Measurements from ENCODE around the gene PGS1.

Gene PGS1

DNA sequence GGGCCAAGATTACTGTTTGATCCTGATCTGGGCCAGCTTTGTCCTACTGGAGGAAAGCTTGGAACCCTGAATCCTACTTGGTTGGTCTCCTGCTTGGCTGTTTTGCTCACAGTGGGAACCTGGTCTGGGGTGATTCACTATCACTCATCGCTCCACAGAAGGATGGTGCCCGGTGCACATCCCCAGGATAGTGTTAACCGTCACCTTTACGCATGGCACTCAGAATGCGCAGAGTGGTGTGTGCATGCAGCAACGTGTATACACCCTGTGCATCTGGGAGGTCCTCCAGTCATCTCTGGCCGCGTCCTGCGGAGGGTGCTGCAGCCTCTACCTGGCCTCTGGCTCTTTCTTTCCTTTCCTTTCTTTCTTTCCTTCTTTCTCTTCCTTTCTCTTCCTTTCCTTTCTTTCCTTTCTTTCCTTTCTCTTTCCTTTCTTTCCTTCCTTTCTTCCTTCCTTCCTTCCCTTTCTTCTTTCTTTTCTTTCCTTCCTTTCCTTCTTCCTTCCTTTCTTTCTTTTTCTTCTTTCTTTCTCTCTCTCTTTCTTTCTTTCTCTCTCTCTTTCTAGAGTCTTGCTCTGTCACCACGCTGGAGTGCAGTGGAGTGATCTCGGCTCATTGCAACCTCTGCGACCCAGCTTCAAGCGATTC, 31.7 kb upstream of the PGS1 start:
- no peak for DNase-seq

DNA sequence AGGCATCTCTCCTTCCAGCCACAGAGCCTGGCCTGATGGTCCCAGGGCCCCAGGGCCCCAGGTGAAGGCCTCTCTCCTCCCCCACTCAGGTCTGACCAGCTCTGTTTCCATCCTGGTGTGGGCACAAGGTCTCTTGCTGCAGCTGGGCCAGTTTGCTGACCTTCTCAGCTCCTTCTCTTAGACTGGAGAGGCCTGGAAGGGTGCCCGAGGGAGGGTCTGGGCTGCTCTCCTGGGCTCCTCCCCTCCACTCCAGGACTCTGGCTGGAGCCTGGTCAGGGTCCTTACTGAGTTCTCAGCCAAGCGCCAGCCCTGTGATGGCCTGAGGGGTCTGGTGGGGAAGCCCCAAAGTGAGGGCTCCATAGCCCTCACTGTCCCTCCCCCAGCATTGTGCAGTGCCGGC, 31.0 kb upstream of the PGS1 start:
- DNase-seq: no peak

DNA sequence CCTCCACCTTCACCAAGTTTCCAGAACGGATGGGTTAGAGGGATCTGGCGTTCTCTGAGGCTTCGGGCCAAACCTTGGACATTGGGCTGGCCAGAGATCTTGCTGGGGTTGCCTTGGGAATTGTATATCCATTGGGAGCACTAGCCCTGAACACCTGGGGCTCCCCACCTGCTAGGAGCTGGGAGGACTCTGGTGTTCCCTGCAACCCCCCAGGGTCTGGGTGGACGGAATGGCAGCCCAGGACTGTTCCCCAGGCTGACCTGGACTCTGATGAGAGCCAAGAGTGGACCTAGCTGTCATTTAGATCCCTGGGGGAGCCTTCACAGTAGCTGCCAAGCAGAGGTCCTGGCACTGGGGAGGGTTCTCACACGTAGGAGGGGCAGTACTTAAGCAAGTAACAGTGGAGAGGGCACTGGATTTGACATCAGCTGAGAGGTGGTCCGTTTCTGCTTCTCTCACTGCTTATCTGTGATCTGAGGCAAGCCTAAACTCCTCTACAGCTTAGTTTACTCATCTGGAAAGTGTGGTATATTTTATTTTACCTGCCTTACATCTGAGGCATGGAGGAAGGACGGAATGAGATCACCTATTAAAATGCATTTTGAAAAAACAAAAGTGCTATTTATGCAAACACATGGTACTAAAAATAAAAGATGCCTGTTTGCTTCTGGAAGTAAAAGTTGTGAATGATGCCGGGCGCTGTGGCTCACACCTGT, 30.2 kb upstream of the PGS1 start:
- no peak for DNase-seq

DNA sequence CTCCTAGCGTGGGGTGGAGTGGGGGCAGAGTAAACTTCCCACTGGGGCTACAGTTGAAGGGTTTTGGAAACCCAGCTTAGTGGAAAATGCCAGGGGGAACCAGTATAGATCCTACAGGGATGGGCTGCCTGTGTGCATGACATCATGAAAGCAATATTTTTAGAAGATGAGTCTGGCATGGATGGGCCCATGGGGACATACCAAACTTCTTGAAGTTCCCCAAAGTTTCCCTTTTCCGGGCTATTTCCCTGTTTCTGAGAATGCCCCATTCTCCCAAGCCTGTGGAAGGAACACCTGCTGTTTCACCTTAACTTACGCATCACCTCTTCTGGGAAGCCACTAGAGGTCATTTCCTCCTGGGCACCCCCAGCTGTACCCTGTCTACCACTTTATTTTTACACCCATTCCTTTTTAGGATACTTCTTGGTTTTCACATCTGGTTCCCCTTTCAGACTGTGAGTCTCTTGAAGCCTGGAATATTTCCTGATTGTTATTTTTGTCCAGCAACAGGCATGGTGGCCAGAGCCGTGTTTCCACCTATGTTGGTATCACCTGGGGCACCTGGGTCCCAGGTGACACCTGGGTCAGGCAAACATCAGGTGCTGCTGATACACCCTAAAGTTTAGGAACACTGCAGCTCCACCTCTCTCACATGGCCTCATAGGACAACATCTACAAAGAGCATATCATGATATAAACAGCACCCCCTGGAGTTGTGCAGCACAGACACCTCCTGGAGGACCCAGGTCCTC, 28.4 kb upstream of the PGS1 start:
- no peak for DNase-seq

DNA sequence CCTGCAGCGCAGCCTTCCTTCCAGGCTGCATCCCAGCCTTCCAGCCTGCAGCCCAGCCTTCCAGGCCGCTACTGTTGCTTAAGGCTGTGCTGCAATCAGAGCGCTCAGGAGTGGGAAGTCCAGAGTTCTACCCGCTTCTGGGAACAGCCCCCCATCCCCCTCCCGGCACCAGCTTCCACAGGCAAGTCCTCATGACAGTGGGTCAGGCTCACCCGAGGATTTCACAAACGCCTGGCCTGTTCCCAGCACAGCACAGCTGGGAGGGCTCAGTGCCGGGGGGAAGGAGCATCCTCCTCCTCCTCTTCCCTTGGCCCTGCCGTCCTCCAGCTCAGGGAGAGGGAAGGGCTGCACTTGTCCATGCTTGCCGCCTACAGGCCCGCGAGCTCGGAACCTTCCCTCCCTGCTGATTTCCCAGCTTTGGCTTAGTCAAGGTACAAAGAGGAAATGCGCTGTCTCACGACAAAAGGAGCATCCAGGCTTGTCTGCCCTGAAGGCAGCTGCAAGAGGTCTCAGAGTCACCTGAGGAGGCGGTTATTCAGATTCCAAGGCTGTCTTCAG, 26.9 kb upstream of the PGS1 start:
- no peak for DNase-seq

DNA sequence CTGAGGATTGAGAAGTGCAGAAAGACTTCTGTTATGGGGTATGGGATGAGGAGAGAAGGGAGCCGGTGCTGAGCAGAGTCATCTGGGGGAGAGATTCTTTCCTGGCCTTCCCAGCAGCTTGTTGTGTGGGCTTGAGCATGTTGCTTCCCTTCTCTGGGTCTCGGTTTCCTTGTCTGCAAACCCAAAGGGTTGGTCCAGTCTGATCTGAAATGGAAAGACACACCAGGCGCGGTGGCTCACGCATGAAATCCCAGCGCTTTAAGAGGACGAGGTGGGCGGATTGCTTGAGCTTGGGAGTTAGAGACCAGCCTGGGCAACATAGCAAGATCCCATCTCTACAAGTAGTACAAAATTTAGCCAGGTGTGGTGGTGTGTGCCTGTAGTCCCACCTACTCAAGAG, 24.6 kb upstream of the PGS1 start:
- DNase-seq: no peak

DNA sequence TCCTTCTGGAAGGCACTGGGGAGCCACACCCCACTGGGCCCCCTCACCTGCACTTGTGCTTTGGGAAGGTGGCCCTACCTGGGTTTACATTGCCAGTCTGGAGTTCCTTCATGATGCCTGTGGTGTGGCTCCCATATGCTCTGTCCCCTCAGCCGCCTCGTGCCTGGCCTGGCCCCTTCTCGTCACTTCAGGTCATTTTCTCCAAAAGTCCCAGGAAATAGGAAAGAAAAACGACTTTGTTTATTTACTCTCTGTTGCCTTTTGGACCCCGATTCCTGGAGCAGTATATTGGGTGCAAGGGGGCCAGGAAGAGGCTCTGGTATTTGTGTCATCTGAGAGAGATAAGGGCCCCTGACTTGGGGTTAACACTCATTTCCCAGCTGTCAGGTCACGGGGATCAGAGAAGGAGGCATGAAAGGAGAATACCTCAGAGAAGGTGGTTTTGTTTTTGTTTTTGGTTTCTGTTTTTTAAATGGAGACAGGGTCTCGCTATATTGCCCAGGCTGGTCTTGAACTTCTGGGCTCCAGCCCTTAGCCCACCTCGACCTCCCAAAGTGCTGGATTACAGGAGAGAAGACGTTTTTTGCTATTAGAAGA, 23.3 kb upstream of the PGS1 start:
- no peak for DNase-seq

DNA sequence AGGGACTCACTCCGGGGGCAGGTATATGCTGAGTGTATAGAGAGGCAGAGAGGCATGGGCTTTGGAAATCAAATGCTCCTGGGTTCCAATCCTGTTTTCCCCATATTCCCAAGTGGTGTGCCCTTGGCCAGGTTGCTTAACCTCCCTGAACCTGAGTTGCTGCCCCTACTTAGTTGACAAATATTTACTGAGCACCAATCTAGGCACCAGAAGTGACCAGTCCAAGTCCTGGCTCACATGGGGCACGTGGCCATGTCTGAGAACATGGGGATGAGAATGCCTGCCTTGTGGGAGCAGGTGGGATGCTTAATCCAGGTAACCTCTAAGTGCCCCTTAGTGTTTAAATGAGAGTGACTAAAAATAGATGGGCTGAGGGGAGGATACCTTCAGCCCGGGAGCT, 22.7 kb upstream of the PGS1 start:
- no peak for DNase-seq

DNA sequence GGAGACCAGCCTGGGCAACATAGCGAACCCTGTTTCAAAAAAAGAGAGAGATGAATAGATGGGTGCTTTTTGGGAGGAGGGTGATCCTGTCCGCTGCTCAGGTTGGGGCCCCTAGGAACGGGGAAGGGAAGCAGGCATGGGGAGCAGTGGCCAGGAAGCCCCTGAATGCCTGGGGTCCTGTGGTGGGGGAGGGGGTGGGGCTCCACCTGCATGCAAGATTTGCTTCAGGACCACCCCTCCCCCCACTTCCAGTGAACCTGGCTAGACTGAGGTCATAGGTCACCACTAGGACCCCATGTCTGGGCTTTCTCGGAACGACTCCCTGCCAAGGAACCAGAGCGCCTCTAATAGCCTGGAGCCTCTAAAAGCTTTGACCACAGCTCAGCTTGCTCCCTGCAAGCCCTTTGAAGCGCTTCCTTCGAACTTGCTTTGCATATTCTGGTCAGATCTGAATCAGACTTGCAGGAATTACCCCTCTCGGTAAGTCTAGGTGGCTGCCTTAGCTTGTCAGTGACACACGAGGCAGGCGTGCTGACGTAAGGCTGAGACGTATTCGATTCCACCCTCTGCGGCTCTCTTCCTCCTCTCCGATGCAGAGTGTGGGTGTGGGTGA, 22.2 kb upstream of the PGS1 start:
- peak; percentile 81 for DNase-seq

DNA sequence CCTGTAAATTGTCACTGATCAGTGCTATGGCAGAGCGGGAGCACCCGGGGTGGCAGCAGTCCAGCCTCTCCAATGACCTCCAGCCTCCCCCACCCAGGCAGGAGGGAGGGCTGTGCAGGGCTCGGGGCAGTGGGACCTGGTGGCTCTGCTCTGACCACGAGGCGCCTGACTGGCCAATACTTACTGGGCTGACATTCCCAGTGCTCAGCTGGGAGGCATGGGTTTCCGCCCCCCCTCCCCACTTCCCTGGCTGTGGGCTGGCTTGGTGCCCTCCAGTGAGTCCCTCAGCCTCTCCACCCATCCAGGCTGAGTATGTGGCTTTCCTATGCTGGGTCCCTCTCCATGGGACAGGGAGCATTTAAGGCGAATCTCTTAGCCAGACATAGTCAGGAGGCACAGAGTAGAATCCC, 21.3 kb upstream of the PGS1 start:
- DNase-seq: peak; percentile 48

DNA sequence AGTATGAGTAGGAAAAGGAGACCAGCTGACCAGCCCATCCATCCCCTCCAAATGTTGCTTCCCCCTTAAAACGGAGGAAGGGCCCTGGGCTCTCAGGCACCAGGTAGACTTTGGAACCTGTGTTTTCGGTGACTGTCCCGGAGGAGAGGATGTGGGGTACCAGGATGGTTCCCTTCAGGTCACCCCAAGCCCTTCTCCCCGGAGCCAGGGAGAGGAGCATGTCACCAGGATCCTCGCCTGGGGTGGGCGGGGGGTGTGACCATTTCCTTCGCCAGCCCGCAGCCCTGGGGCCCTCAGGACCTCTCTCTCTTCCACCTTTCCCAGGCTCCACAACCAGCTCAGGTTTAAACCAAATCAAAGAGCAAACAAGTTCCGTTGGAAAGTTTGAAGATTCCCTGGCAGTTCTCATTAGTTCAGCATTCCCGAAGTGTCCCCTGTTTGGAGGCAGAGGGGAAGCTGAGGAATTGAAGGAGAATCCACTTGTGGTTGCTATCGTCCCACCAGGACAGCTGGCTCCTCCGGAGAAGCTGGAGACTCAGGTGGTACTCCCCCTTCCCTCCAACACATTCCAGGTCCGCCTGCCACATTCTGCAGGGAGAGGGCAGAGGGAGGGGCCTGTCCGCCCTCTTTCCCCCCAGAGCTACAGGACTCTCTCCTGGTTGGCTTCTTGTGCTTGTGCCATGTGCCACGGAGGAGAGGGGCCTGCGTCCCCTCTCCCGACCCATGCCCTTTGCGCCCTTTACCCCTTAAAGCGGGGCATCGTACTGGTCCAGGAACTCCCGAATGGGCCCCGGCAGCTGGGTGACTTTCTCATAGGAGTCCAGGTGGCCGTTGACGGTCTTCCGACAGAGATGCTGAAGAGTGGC, 20.5 kb upstream of the PGS1 start:
- DNase-seq: no peak

DNA sequence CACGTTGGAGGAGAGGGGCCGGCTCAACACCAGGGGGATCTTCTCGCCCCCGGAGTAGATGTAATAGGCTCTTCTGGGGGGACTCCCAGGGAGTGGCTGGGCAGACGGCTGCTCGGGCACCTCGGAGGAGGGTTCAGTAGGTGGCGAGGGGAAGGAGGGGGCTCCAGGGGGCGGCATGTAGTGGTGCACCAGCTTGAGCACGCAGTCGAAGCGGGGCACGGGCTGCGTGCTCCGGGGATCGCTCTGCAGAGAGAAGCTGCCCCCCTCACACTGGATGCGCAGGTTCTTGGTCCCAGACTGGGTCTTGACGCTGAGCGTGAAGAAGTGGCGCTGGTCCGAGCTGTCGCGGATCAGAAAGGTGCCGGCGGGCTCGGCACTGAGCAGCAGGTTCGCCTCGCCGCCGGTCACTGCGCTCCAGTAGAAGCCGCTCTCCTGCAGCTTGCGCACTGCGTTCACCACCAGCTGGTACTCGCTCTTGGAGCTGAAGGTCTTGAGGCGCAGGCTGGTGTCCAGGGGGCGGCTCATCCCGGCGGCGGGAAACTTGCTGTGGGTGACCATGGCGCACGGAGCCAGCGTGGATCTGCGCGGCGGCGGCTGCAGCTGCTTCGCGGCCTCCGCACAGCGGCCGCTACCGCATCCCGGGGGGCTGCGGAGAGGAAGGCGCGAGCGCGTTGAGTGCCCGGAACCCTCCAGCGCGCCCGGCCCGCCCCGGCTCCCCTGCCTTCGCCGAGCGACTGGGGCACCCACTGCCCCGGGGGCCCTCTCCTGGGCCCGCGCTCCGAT, 19.7 kb upstream of the PGS1 start:
- DNase-seq: peak; percentile 55

DNA sequence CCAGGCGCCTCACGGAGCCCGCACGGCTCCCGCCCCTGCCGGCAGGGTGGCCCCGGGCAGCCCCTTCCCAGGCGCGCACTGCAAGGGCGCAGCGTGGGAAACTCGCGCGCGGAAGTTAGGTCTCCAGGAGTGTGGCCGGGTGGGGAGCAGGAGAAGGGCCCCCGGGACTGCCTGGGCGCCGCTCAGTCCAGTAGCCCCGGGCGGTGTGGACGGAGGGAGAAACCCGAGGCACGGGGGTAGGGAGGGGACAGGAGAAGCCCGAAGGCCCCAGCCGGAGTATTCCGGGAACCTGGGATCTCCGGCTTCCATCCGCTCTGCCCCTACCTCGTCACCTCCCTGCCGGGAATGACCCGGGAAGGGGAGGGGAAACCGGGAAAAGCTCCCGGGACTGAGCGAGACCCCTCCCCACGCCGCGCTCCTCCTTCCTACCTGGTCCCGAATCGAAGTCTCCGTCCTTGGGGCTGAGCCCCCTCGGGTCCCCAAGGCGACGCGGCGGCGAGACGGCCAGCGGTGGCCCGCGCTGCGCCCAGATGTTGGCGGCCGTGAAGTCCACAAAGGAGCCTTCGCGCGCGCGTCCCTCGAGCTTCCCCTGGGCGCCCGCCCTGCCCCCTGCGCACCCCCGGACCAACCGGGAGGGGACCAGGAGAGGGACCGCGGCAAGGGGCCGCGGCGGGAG, 19.0 kb upstream of the PGS1 start:
- peak; percentile 54 for DNase-seq

DNA sequence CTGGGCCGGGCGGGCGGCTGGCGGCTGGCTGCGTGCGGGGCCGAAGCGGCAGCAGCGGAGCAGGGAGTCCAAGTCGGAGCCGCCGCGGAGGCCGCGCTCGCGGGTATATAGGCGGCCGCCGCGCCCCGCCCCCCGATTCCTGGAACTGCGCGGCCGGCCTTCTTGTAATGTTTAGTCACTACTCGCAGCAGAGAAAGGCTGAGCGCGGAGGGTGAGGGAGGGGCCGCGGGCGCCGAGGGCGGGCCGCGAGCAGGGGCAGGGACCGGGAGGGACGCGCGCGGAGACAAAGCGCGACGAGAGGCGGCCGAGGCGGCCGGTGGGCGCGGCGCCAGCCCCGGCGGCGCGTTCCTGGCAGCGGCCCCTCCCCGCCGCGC, 18.5 kb upstream of the PGS1 start, which contains the start of gene SOCS3:
TSS of gene SOCS3 (minus strand) at position 81 of the 374 bp plus-strand sequence. CDS start 982 bp downstream, outside the sequence.
- peak; percentile 97 for DNase-seq

DNA sequence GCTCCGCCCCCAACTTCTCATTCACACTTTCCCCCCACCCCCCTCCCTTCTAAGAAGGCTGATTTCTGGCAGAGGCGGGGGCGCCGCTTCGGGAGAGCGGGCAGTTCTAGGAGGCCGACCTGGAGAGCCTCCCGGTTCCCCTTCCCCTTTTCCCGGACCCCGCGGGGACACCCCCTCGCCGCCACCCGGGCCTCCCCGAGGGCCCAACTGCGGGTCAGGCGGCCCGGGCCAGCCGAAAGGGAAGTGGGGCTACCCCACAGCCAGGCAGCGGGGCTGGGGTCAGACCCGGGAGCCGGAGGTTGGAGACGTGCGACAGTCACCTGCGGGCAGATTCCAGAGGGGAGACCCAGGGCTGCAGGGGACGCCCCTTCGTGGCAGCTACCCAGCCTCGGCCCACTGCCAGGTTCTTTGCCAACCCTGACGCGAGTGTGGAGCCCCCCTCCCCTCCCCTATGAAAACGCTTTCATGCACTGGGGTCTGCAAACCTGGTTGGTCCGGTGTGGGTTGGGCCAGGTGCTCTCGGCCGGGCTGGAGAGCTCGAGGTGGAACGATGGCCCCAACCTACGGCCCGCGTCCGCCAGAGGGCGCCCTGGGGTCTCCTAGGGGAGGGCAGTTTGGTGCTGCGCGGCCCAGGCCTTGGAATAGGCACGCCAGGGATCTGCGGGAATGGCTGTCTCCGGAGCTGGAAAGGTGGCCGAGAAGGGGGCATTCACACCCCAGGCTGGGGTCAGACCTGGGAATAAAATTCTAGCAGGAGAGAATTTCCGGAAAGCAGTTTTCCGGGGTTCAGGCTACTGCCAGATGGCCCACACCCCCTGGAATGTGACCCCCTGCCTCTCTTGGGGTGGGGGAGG, 17.9 kb upstream of the PGS1 start:
- peak; percentile 90 for DNase-seq

DNA sequence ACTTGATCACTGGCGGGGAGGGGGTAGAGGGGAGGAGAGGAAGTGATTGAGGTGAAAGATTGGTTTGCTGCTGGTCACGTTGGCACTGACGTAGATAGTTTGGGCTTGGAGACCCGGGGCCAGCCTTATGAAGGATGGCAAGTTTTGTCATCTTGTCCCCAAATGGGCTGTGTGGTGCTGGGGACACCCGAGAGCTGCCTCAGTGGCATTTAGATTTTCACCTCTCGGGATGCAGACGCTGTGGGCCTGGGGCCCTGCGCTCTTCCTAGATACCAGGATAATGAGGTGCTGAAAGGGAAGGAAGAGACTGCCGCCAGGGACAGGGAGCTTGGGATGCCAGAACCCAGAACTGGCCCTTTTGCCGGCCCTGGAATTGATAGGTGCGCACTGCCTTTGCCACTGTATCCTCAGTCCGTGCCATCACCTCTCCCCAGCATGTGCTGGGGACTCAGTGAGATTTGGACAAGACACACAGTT, 17.2 kb upstream of the PGS1 start:
- no peak for DNase-seq

DNA sequence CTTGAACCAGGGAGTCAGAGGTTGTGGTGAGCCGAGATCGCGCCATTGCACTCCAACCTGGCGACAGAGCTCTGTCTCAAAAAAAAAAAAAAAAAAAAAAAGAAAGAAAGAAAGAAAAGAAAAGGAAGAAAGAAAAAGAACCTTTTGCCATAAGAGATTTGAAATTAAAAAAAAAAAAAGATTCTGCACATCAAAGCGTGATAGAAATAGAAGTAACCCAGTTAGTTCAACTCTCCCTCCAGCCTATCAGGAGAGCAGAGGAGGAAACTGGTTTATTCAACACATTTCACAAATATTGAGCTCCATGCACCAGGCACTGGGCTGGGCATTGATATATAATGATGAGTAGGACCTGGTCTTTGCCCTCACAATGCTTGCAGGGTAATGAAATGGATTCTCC, 16.2 kb upstream of the PGS1 start:
- no peak for DNase-seq

DNA sequence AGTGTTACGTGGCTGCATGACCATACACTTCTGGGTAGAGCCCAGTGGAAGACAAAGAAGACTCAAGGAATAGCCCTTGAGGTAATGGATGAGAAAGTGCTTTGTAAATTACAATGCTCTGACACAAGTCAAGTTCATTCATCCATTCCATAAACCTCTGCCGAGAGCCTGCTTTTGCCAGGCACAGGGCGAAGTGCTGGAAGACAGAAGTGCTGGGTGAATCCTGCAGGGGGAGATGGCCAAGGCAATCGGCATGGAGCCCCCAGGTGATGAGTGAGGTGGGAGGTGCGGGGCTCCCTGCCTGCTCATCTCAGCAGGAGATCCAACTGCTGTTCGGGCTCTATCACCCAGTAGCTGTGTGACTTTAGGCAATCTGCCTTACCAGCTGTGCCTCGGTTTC, 15.8 kb upstream of the PGS1 start:
- no peak for DNase-seq
